ENCODE measurements around the gene IGFBP5. TPM values are rescaled to one million over a fixed set of nuclear protein-coding genes. Genes with fewer than 3 reads are reported as not detected.

IGFBP5 gene
- total RNA-seq, 1 experiment from 2014 or later: 157 TPM

GRCh38 chr2:216679658-216680024, 15.7 kb downstream of the IGFBP5 start:
- Histone ChIP-seq H3K4me1 (ENCODE audit: insufficient read depth, low read length) (peaks cover 5% of the 10 kb centered on the region; the same call in 1 of the 2 replicates), H3K27me3 (ENCODE audit: low read length) (no peaks in the 10 kb centered on the region), H3K9me2 (replicated peaks; ENCODE audit: low read length) (no peaks in the 10 kb centered on the region), H3K4me2 (ENCODE audit: low read length) (no peak overlapping the region), H3K36me3 (ENCODE audit: low read depth, low read length) (no peaks in the 10 kb centered on the region), H3K27ac (ENCODE audit: low read length) (no peak overlapping the region), H3K79me2 (ENCODE audit: low read length) (no peaks in the 10 kb centered on the region), H3K4me3 (ENCODE audit: low read length) (no peak overlapping the region), H4K20me1 (ENCODE audit: low read length) (no peaks in the 10 kb centered on the region), H3K9me3 (ENCODE audit: low read length) (no peaks in the 10 kb centered on the region), H2AFZ (ENCODE audit: low read length) (no peak overlapping the region), H3K9ac (ENCODE audit: low read length) (no peak overlapping the region), H3F3A (ENCODE audit: low read length, unreplicated experiment) (no peaks in the 10 kb centered on the region)
- ChIA-PET POLR2A (ENCODE audit: unreplicated experiment) (no interaction called here), CTCF (no interaction called here)
- intact Hi-C loops (cut with micrococcal nuclease): no loop called here
- TF ChIP-seq EZH2 (IDR thresholded peaks at IDR 0.05; ENCODE audit: low read length, unreplicated experiment) (no peak), EZH2phosphoT487 (IDR thresholded peaks at IDR 0.05; ENCODE audit: borderline replicate concordance, low read length) (no peak), CTCF (conservative IDR thresholded peaks at IDR 0.05; ENCODE audit: low read depth, low read length) (no peak)
- DNase-seq (no peak), ATAC-seq (no peak)
- no TSS peak for BruUV-seq (replicated peaks)

DNA sequence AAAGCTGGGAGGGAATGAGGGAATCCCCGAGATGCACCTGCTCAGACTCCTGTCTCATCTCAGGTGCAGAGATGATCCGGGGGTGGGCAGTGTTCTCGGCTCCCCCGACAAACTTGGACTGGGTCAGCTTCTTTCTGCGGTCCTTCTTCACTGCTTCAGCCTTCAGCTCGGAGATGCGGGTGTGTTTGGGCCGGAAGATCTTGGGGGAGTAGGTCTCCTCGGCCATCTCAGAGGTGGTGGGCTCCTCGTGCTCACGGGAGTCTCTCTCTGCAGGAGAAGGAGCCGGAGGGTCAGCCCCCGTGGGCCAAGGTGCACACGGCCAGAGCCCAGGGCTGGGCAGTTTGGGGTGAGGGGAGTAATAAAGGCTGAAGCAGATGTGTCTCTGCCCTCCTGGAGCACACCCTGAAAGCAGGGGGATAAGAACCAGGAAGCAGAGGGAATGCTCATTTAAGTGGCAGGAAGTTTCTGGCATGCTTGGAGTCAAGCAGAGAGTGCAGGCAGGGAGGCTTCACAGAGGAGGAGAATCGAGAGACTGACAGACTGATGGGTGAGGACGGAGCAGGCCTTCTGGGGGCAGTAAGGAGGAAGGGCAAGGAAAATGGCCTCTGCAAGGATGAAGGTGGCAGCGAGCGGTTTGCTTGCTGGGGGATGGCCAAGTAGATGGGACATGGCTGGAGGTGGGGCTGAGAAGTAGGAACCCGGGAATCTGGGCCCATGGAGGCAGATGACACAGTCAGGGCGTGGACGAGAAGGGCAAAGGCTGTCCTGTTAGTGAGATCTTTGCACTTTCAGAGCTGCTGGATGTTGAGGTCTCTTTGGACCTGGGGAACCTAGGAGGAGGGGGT, 16.3 kb downstream of the IGFBP5 start:
- CTCF ChIA-PET: no interaction called here
- intact Hi-C loops (cut with micrococcal nuclease): no loop called here
- no peak overlapping the region for H3K4me3 ChIP-seq (ENCODE audit: low read length)

More for the DNA sequence above, 16.3 kb downstream of the IGFBP5 start:
- POLR2A ChIA-PET (ENCODE audit: unreplicated experiment): no interaction called here
- Histone ChIP-seq H2AFZ (ENCODE audit: low read length) (no peak overlapping the region), H3K36me3 (ENCODE audit: low read depth, low read length) (no peaks in the 10 kb centered on the region), H3F3A (ENCODE audit: low read length, unreplicated experiment) (no peaks in the 10 kb centered on the region), H3K9ac (ENCODE audit: low read length) (no peak overlapping the region), H3K27ac (ENCODE audit: low read length) (no peak overlapping the region), H3K4me2 (ENCODE audit: low read length) (no peak overlapping the region), H4K20me1 (ENCODE audit: low read length) (no peaks in the 10 kb centered on the region), H3K4me1 (ENCODE audit: insufficient read depth, low read length) (peaks cover 5% of the 10 kb centered on the region; the same call in 1 of the 2 replicates), H3K9me2 (replicated peaks; ENCODE audit: low read length) (no peaks in the 10 kb centered on the region), H3K27me3 (ENCODE audit: low read length) (no peaks in the 10 kb centered on the region), H3K9me3 (ENCODE audit: low read length) (no peaks in the 10 kb centered on the region), H3K79me2 (ENCODE audit: low read length) (no peaks in the 10 kb centered on the region)
- ATAC-seq (no peak), DNase-seq (no peak)
- TF ChIP-seq EZH2phosphoT487 (IDR thresholded peaks at IDR 0.05; ENCODE audit: borderline replicate concordance, low read length): no peak
- no peak for TF ChIP-seq EZH2 (IDR thresholded peaks at IDR 0.05; ENCODE audit: low read length, unreplicated experiment)
- TF ChIP-seq CTCF (conservative IDR thresholded peaks at IDR 0.05; ENCODE audit: low read depth, low read length): no peak
- BruUV-seq (replicated peaks): no TSS peak

Data from PC-3 (cell line).